NCI-H2227 treated with DMSO at 0.1 percent for 48 hours (cell line): Measurements from ENCODE around the gene C2orf72.

ENCODE experiments used
- DNase-seq: peaks from one replicate; lab custom pipeline; 2025; lab: John Stamatoyannopoulos, UW

The C2orf72 gene

GRCh38 chr2:231069379-231070054 is 32.2 kb downstream of the C2orf72 start:
- no peak for DNase-seq

DNA sequence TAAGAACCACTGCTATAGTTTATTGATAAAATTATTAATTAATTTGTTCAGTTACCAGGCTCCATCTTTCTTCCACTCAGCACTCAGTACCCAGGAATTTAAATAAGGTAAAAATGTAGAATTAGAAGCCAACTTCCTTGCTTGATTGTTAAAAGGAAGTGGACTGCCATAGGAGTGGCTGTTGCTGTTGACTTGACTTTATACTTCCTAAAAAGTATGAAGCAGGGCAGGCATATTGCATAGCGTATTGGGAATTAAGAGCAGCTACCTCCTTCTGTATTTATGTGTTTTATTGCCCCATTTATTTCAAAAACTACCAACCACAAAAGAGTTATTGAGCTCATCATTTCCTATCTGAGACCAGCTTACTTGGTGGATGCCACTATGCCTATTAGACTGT is 47.2 kb downstream of the C2orf72 start:
- no peak for DNase-seq

GRCh38 chr2:231088754-231089153 is 51.4 kb downstream of the C2orf72 start:
- DNase-seq, result no peak

- no peak for DNase-seq
These were observed 56.6 kb downstream of the C2orf72 start for GRCh38 chr2:231093933-231094332.

GRCh38 chr2:231094736-231095346 is 57.5 kb downstream of the C2orf72 start:
- DNase-seq, result no peak
